Measurements from ENCODE around the gene AP3S2.

DNA sequence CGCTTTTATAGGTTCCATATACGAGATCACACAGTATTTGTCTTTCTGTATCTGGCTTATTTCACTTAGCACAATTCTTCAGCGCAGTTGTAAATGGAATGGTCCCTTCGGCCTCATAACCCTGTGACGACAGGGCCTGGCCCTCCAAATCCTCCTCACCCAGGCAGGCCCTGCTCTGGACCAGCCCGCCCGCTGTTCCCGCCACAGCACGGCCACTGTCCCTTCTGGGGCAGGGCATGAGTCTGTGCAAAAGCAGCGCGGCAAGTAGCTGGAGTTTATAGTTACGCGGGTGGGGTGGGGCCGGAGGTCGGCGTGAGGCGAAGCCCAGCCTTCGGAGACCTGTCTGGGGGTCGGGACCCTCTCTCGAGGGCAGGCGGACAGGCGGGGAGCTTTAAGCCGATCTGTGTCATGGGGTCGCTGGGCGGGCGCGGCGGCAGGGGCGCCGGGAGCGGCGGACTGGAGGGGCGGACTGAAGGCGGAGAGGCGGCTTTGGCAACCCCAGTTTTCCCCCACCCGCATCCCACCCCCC is 18.4 kb upstream of the AP3S2 start:
- TF ChIP-seq, protein P1, sequence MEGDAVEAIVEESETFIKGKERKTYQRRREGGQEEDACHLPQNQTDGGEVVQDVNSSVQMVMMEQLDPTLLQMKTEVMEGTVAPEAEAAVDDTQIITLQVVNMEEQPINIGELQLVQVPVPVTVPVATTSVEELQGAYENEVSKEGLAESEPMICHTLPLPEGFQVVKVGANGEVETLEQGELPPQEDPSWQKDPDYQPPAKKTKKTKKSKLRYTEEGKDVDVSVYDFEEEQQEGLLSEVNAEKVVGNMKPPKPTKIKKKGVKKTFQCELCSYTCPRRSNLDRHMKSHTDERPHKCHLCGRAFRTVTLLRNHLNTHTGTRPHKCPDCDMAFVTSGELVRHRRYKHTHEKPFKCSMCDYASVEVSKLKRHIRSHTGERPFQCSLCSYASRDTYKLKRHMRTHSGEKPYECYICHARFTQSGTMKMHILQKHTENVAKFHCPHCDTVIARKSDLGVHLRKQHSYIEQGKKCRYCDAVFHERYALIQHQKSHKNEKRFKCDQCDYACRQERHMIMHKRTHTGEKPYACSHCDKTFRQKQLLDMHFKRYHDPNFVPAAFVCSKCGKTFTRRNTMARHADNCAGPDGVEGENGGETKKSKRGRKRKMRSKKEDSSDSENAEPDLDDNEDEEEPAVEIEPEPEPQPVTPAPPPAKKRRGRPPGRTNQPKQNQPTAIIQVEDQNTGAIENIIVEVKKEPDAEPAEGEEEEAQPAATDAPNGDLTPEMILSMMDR (IDR thresholded peaks at IDR 0.05) = no peak
- TF ChIP-seq EP300 (IDR thresholded peaks at IDR 0.05; ENCODE audit: low read depth) = no peak
- TF ChIP-seq POLR2A (IDR thresholded peaks at IDR 0.05) = peak; percentile 78
- TF ChIP-seq POLR2AphosphoS5 (IDR thresholded peaks at IDR 0.05) = peak; percentile 49 to 82 (median 78)

Measured in transverse colon (tissue), 4 donors.